ENCODE results near the gene ATP2C2. TPM values are rescaled to one million over a fixed set of nuclear protein-coding genes. Genes with fewer than 3 reads are reported as not detected.
"Not testable (repeated sequence)": the region's sequence is repeated elsewhere in the genome, so short reads cannot be mapped to it uniquely, and the experiment has no call there.

The ATP2C2 gene
- total and polyA plus RNA-seq, 2 of the 8 experiments (the other 6 are each of a cell fraction or from before 2014, with no cell fraction given), result 1.2 to 2.8 TPM

- TF ChIP-seq HDAC2 (IDR thresholded peaks at IDR 0.05; ENCODE audit: borderline replicate concordance in 1 of 2, low read depth in 2 of 2, low read length in 2 of 2) (no peak), HDAC6 (IDR thresholded peaks at IDR 0.05; ENCODE audit: low read depth, low read length) (no peak), TEAD4 (IDR thresholded peaks at IDR 0.05; ENCODE audit: low read depth, low read length) (no peak), SP2 (IDR thresholded peaks at IDR 0.05; ENCODE audit: low read length) (no peak), CTBP2 (IDR thresholded peaks at IDR 0.05; ENCODE audit: borderline replicate concordance, insufficient read depth, insufficient read length, low read length) (no peak), ASH2L (IDR thresholded peaks at IDR 0.05; ENCODE audit: low read length) (no peak)
These were observed 30.4 kb downstream of the ATP2C2 start (continued) for GRCh38 chr16:84398701-84399100.

GRCh38 chr16:84399912-84400311 lies 31.6 kb downstream of the ATP2C2 start:
- H2BK15ac ChIP-seq (ENCODE audit: low read length); H2BK120ac ChIP-seq (replicated peaks; ENCODE audit: low read depth, low read length); H2BK20ac ChIP-seq (ENCODE audit: low read length); H4K8ac ChIP-seq (ENCODE audit: extremely low read depth, insufficient read depth, low read length); DNase-seq (ENCODE audit: low read depth in 1 of 2, low spot score in 2 of 2); H3K27me3 ChIP-seq (replicated peaks in 1 of 4; ENCODE audit: control insufficient read depth in 3 of 4, extremely low read depth in 1 of 4, insufficient read depth in 3 of 4, low read length in 3 of 4); H4K91ac ChIP-seq (replicated peaks; ENCODE audit: insufficient read length, low read length); H3K18ac ChIP-seq (ENCODE audit: extremely low read depth, low read length); H3K79me2 ChIP-seq (ENCODE audit: control insufficient read depth in 1 of 2, insufficient read depth in 2 of 2, low read length in 2 of 2); H3K9ac ChIP-seq (replicated peaks in 1 of 4; ENCODE audit: extremely low read depth in 1 of 4, low read depth in 3 of 4, low read length in 3 of 4); POLR2A ChIA-PET (ENCODE audit: partially characterized antibody); H3K36me3 ChIP-seq (ENCODE audit: control insufficient read depth in 2 of 4, insufficient read depth in 4 of 4, low read length in 3 of 4); H3K9me3 ChIP-seq (ENCODE audit: insufficient read depth in 2 of 2, low read depth in 1 of 2, low read length in 1 of 2); H3K79me1 ChIP-seq (ENCODE audit: low read depth, low read length); H2BK12ac ChIP-seq (ENCODE audit: low read depth, low read length); H3K4ac ChIP-seq (replicated peaks; ENCODE audit: insufficient read length, low read depth, low read length); H2BK5ac ChIP-seq (ENCODE audit: low read depth, low read length); H4K20me1 ChIP-seq (replicated peaks in 1 of 2; ENCODE audit: control insufficient read depth in 1 of 2, insufficient read depth in 2 of 2, low read length in 2 of 2); CTCF ChIA-PET (ENCODE audit: partially characterized antibody); H3K56ac ChIP-seq (replicated peaks; ENCODE audit: insufficient read length, low read depth, low read length); FAIRE-seq; H3K14ac ChIP-seq (ENCODE audit: insufficient read length); H3K4me3 ChIP-seq (ENCODE audit: extremely low read depth in 1 of 4, insufficient read depth in 2 of 4, low read depth in 3 of 4, low read length in 4 of 4); H3K4me1 ChIP-seq (replicated peaks in 1 of 4; ENCODE audit: control insufficient read depth in 3 of 4, insufficient read depth in 4 of 4, low read length in 3 of 4); H3K23me2 ChIP-seq (ENCODE audit: low read depth, low read length); H3K23ac ChIP-seq (ENCODE audit: insufficient read length); H2AK5ac ChIP-seq (ENCODE audit: low read depth, low read length); H4K5ac ChIP-seq (ENCODE audit: insufficient read length, low read depth, low read length); H3K4me2 ChIP-seq (ENCODE audit: insufficient read depth in 1 of 2, low read depth in 2 of 2, low read length in 2 of 2); H3K27ac ChIP-seq (ENCODE audit: low read depth, low read length); H2AFZ ChIP-seq (ENCODE audit: low read length): not testable (repeated sequence)
- WGBS, 2 experiments (ENCODE audit: extremely low coverage in 1 of 2, insufficient coverage in 1 of 2, insufficient read length in 1 of 2, insufficient replicate concordance in 2 of 2, low coverage in 1 of 2, low lambda C conversion rate in 2 of 2, missing lambda C conversion rate in 1 of 2), result 50% methylated on average over 2 of the region's 2 CpGs; no CpG with 5 or more reads in 1 of the 2 experiments

Measured in H1 (cell line).